SK-N-SH treated with all-trans-retinoic acid at 6 μM for 48 hours (cell line): ENCODE data around the gene BNC2.

ENCODE experiments used
- ARNTL ChIP-seq: fragments of 450-650 bp; formaldehyde crosslinking; IDR thresholded peaks from 2 replicates; pipeline ENCODE4 v1.5.0; 2020; ENCODE audit warnings: low read depth, mild to moderate bottlenecking, moderate library complexity, borderline replicate concordance
- PPARA ChIP-seq: fragments of 250-450 bp; sonication (Bioruptor Pico); IDR thresholded peaks from 2 replicates; pipeline ENCODE4 v1.5.0; 2020; ENCODE audit warnings: mild to moderate bottlenecking, borderline replicate concordance
- ZNF70 ChIP-seq: fragments of 450-650 bp; formaldehyde crosslinking; IDR thresholded peaks from 2 replicates; pipeline ENCODE4 v1.5.0; 2020; ENCODE audit warnings: mild to moderate bottlenecking, moderate library complexity

GRCh38 chr9:16727452-16728136 lies 142.9 kb downstream of the BNC2 start:
- TF ChIP-seq PPARA (CRISPR knock-in tag), result no peak
- TF ChIP-seq ARNTL, result no peak
- no peak for TF ChIP-seq ZNF70 (CRISPR knock-in tag)
